Esophagus squamous epithelium (tissue), 4 donors: ENCODE results near the gene ELAVL2.

Experiments
- POLR2A ChIP-seq, 4 donors: fragments of 450-650 bp; IDR thresholded peaks; one replicate each; pipeline ENCODE4 v1.6.1; 2017; ENCODE audit warnings: antibody characterized with exemption in 4 of 4, mild to moderate bottlenecking in 4 of 4, moderate library complexity in 3 of 4
- TF ChIP-seq, protein P1 (sequence below), 6 experiments: fragments of 450-650 bp in 4 of 6; fragments of 200-600 bp in 2 of 6; sonication (generic) in 2 of 6; IDR thresholded peaks; one replicate each; pipeline ENCODE4 v1.5.1; 2016 to 2019; ENCODE audit warnings: antibody characterized with exemption in 6 of 6, mild to moderate bottlenecking in 4 of 6, moderate library complexity in 4 of 6

DNA sequence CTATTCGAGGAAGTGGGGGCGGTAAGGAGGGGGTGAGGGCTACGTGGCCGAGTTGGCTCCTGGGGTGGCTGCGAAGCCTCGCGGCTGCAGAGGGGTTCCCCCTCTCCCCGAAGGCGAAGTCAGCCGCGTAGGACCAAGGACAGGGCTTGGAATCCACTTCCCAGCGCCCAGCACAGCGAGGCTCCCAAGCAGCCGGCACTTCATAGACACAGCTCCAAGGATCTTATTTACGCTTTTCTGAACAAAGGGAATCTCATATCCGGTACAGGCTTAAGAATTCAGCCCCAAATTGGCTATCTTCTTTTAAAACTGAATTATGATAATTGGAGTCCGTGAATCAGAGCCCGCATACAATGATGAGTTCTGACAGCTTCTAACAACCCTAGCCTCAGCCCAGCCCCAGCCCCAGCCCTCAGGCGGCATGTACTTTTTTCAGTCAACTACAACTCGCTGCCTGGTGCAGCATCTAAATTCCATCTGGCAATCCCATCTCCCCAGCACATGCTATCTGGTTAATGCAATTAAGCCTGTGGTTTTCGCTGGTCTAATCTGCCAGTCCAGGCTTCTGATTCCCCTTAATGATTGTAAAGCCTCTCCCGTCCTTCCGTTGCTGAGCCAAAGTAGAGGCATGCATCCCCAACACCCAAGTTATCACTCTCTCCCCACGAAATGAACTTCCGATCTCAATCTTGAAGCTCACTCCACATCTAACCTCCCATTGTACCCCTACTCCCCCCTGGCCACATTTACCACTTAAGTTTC, 1.0 kb downstream of the ELAVL2 start:
- TF ChIP-seq, protein P1, sequence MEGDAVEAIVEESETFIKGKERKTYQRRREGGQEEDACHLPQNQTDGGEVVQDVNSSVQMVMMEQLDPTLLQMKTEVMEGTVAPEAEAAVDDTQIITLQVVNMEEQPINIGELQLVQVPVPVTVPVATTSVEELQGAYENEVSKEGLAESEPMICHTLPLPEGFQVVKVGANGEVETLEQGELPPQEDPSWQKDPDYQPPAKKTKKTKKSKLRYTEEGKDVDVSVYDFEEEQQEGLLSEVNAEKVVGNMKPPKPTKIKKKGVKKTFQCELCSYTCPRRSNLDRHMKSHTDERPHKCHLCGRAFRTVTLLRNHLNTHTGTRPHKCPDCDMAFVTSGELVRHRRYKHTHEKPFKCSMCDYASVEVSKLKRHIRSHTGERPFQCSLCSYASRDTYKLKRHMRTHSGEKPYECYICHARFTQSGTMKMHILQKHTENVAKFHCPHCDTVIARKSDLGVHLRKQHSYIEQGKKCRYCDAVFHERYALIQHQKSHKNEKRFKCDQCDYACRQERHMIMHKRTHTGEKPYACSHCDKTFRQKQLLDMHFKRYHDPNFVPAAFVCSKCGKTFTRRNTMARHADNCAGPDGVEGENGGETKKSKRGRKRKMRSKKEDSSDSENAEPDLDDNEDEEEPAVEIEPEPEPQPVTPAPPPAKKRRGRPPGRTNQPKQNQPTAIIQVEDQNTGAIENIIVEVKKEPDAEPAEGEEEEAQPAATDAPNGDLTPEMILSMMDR (IDR thresholded peaks at IDR 0.05) = no peak
- no peak for TF ChIP-seq POLR2A (IDR thresholded peaks at IDR 0.05)
